Middle frontal gyrus (tissue), 1 donor: ENCODE results near the gene PLEKHA5.

Experiments used
- DNase-seq: peaks from one replicate; pipeline ENCODE4 v3.0.0-alpha.2; 2015; ENCODE audit warnings: low spot score; ENCODE audit errors: extremely low spot score

Gene PLEKHA5

GRCh38 chr12:19127270-19127669 lies 2.3 kb upstream of the PLEKHA5 start:
- DNase-seq = no peak

DNA sequence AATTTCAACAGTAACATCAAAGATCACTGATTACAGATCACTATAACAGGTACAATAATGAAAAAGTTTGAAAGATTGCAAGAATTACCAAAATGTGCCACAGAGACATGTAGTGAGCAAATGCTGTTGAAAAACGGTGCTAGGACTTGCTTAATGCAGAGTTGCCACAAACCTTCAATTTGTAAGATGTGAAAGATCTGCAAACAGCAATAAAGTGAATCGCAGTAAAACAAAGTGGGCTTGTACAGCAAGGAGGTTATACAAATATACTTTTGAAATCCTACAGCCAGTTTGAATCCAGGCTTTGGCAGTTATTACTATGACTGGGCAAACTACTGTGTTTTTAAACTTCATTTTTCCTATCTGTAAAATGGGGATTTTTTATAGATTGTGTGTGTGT lies 1.0 kb upstream of the PLEKHA5 start:
- no peak for DNase-seq

DNA sequence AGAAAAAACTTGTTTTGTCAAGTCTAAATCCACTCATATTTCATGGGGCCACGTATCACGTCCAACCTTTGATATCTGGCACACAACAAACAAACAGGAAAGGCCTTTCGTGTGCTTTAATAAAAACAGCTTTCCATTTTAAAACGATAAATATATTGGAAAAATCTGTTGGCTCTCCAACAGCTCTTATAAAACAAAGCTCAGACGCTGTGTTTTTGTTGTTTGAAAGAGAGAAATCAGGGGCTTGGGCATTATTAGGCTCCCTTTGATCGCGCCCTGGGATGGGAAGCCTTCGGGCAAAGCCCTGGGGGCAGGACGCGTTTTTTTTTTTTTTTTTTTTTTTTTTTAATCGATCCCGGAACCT lies 429 bp upstream of the PLEKHA5 start:
- DNase-seq = no peak

- DNase-seq = peak; percentile 12
These were observed 891 bp downstream of the PLEKHA5 start for GRCh38 chr12:19130224-19131024.

DNA sequence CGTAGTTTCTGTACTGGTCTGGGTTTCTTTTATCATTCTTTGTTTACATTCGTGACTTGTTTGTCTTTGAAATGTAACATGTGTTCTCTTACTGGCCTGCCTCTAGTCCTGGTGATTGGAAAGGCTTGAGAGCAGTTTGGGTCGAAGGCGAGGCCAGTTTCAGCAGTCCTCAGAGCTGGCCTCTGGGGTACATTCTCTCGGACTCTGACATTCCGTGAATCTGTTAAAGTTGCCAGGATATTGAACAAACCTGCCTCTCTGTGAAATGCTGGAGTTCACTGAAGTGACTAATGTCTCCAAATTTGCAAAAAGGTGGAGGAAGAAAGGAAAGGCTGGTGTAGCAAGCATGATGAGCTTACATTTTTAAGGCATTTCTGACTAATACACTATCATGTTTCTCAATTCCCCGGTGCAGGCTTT lies 1.5 kb downstream of the PLEKHA5 start:
- no peak for DNase-seq

- no peak for DNase-seq
These were observed 9.0 kb downstream of the PLEKHA5 start for GRCh38 chr12:19138551-19138950.

GRCh38 chr12:19138956-19139355 lies 9.4 kb downstream of the PLEKHA5 start:
- no peak for DNase-seq

DNA sequence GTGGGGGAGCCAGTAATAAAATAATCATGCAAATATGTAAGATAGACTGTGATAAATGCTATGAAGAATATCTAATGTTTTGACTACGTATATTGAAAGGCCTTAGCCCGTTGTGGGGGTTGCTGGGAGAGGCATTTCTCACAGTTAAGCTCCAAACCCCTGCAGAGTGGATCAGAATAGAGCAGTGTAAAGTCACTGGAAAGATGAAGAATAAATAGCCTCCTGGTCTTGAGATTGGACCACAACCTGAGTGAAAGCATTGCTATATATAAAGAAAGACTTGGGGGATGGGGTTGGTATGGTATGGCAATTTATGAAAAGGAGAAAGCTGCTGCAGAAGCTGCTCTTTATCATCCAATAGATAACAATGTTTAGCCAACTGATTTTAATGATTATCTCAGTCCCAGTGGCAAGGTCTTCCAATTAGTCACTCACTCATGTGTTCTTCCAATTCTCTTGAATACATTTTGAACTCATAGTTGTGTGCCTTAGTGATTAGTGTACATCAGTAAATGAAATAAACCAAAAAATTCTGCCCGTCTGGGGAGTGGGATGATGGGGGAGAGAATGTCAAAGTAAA lies 10.2 kb downstream of the PLEKHA5 start:
- no peak for DNase-seq

DNA sequence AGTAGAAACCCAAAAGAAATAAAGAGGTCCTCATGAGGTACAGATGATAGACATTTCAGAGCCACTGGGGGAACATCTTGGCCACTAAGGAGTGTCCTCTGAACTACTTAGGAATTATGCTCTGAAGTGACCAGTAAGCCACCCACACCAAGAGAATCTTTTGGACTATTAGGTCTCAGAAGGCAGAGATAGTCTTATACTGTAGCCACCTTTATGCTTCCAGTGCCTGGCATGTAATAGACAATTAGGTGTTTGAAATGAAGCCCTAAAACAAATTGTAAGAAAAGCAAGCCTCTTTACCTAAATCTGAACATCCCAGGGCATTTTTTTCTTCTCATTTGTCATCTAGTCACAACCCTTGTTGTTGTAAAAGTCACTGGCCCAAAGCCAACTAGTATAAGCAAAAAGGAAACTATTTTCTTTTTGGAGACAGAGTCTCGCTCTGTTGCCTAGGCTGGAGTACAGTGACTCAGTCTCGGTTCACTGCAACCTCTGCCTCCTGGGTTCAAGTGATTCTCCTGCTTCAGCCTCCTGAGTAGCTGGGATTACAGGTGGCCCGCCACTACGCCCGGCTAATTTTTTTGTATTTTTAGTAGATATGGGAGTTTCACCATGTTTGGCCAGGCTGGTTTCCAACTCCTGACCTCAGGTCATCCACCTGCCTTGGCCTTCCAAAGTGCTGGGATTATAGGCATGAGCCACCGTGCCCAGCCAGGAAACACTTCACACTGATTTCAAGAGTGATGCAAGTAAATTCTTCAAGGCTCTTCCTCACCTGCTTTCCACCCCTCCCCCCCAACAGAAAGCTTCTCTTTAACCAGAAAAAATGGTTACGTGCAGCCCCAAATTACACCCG lies 11.1 kb downstream of the PLEKHA5 start:
- DNase-seq = no peak

DNA sequence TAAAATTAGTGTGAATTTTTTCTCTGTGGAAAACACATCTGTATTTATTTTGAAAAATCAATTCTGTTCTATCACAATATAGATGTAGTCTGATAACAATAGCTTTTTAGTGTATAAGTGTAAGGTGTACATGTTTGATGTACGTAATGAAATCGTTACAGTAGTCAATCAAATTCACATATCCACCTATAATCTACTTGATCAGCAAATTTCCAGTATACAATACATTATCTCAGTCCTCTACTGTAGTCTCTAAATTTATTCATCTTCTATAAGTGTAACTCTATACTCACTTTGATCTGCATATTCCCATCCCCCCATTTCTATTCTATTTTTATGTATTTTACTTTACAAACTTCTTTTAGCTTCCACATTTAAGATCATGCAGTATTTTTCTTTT lies 13.0 kb downstream of the PLEKHA5 start:
- DNase-seq = no peak

- DNase-seq = no peak
These were observed 14.8 kb downstream of the PLEKHA5 start for GRCh38 chr12:19144287-19144686.

DNA sequence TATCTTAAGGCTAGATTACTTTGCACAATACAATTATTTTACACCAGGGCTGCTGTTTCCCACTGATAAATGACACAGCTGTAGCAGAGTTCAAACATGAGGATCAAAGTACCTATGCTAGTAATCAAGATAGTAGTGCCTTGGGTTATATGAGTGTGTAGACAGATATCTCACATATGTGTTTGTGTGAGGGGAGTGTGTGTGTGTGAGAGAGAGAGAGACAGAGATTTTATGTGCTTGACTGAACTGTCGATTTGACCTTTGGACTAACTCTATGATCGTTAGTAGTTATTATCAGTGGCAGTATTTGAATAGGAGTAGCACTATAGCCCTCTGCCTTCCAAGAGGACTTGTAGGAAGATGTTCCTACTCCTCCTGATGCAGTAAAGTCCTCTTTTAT lies 15.5 kb downstream of the PLEKHA5 start:
- no peak for DNase-seq

DNA sequence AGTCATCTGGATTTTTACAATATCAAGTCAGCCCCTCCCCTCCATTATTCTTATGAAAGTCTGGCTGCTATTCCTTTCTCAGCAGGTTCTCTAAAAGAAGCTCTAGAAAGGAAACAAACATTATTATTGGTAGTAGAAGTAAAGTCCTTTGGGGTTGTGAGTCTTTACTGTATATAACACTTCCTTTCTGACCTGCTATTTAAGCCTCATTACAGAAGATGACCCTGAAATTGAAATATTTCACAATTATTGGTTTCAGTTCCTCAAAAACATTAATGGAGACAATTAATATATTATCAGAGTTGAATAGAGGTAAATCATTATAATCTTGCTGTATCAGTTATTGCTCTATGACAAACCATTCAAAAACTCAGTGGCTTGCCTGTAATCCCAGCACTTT lies 19.3 kb downstream of the PLEKHA5 start:
- DNase-seq = no peak

- DNase-seq = no peak
These were observed 20.9 kb downstream of the PLEKHA5 start for GRCh38 chr12:19150273-19150900.

DNA sequence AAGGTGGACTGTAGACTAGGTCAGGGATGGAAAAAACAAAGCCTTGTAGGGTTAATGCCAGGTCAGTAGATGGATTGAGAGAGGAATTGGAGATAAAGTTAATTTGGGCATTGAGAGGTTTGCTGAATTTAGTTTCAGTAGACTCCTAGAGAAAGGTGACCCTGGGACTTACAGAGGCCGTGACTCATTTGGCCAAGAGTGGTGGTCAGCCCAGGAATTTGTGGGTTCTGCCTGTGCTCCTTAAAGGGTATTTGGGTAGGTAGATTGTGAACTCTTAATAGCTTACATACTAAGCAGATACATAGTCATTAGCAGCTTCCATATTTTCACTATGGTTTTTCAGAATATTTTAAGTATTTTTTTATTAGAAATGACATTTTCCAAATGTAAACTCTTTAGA lies 21.8 kb downstream of the PLEKHA5 start:
- DNase-seq = no peak

DNA sequence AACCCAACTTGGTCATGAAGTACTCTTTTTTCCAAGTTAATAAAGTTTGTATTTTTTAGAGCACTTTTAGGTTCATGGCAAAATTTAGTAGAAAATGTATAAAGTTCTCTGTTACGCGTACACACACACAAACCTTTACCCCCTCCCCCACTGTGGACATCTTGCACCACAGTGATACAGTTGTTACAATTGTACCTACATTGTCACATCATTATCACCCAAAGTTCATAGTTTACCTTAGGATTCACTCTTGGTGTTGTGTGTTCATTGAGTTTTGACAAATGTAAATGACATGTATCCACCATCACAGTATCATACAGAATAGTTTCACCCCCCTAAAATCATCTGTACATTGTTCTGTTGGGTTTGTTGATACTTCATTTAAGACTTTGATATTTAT lies 23.9 kb downstream of the PLEKHA5 start:
- no peak for DNase-seq

DNA sequence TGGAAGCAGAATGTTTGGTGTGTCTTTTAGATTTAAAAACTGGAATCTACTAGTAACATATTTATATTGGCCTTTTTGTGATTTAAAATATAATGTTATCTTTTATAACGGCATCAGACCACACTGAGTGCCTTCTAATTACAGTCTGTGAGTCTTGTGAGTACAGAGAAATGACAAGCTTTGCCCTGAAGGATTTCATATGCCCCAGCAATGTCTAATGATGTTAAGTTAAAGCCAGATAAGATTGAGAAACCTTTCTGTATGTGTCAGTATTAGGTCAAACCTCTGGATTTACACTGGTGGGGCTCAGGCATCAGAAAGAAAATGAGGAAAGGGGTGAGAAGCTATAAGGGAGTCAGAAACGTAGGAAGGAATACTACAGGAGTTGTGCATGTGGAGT lies 25.2 kb downstream of the PLEKHA5 start:
- DNase-seq = no peak

- no peak for DNase-seq
These were observed 26.6 kb downstream of the PLEKHA5 start for GRCh38 chr12:19155981-19156734.

GRCh38 chr12:19158923-19159322 lies 29.4 kb downstream of the PLEKHA5 start:
- no peak for DNase-seq

- DNase-seq = no peak
These were observed 31.7 kb downstream of the PLEKHA5 start for GRCh38 chr12:19161216-19161615.

GRCh38 chr12:19165451-19165850 lies 35.9 kb downstream of the PLEKHA5 start:
- DNase-seq = no peak
